GM12891 (cell line): ENCODE results near the gene AVL9.

ENCODE experiments used
- DNase-seq: peaks from one replicate; pipeline ENCODE4 v3.0.0; 2011; ENCODE audit warnings: low spot score; ENCODE audit not compliant: insufficient read length
- FAIRE-seq: peaks from 2 replicates; lab custom pipeline; 2011; peaks lifted over from hg19 to GRCh38; lab: Jason Lieb, UNC
- PAX5 ChIP-seq: IDR thresholded peaks from 2 replicates; pipeline ENCODE4 v1.6.1; 2011; ENCODE audit warnings: low read length, moderate library complexity, mild to moderate bottlenecking; ENCODE audit not compliant: insufficient read depth, severe bottlenecking
- POLR2A ChIP-seq: IDR thresholded peaks from 2 replicates; pipeline ENCODE4 v1.6.1; 2011; ENCODE audit warnings: low read depth, low read length, control low read depth
- POLR2AphosphoS5 ChIP-seq: IDR thresholded peaks from 2 replicates; pipeline ENCODE4 v1.6.1; 2011; ENCODE audit warnings: low read depth, low read length, control low read depth
- POU2F2 ChIP-seq: IDR thresholded peaks from 2 replicates; pipeline ENCODE4 v1.6.1; 2011; ENCODE audit warnings: low read depth, mild to moderate bottlenecking, control low read depth, low read length, moderate library complexity
- SPI1 ChIP-seq: IDR thresholded peaks from 2 replicates; pipeline ENCODE4 v1.6.1; 2011; ENCODE audit warnings: low read depth, low read length, control low read depth
- TAF1 ChIP-seq: IDR thresholded peaks from 2 replicates; pipeline ENCODE4 v1.6.1; 2011; ENCODE audit warnings: low read depth, low read length, control low read depth

AVL9 gene

DNA sequence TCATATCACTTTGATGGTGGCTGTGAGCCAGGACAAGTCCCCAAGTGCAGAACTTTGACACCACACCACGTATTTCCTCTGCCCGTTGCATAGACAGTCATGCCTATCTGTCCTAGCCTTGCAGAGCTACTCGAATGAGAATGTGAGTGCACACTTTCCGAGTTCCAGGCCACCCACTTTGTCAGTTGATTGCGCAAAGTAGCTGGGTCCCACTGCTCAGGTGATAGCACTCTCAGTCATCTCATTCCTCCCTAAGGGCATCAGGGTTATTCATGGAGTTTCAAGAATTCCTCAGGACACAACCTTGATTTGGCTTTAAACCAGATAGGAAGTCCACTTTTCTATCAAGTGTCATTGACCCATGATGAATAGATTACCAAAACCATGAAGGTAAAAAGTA is 24.4 kb upstream of the AVL9 start:
- DNase-seq (no peak), FAIRE-seq (no peak)
- no peak for TF ChIP-seq PAX5
- no peak for TF ChIP-seq SPI1
- no peak for TF ChIP-seq POLR2A
- no peak for TF ChIP-seq POLR2AphosphoS5
- no peak for TF ChIP-seq POU2F2
- no peak for TF ChIP-seq TAF1

DNA sequence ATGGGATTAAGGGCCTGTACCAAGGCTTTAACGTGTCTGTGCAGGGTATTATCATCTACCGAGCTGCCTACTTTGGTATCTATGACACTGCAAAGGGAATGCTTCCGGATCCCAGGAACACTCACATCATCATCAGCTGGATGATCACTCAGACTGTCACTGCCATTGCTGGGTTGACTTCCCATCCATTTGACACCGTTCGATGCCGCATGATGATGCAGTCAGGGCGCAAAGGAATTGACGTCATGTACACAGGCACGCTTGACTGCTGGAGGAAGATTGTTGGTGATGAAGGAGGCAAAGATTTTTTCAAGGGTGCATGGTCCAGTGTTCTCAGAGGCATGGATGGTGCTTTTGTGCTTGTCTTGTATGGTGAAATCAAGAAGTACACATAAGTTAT is 23.3 kb upstream of the AVL9 start:
- FAIRE-seq = no peak
- TF ChIP-seq PAX5 (no peak), TAF1 (no peak), POU2F2 (no peak), POLR2AphosphoS5 (no peak)

DNA sequence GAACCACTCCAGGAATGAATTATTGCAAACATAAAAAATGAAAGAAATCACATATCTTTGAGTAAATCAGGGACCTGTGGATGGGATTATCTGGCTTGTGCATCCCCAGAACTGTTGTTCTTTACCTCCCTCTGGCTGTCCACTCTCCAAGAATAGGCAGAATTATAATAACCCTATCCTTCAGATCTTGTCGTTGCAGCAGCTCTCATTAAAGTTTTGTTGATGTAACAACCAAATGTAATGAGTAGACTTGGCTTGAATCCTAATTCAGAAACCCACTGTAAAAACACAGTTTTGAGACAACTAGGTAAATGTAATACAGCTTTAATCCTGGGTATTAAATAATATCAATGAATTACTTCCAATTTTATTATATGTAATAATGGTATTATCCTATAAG is 21.3 kb upstream of the AVL9 start:
- FAIRE-seq = no peak
- TF ChIP-seq TAF1 (no peak), SPI1 (no peak), POU2F2 (no peak), POLR2A (no peak), POLR2AphosphoS5 (no peak), PAX5 (no peak)
- DNase-seq = no peak

More for the DNA sequence above, 23.3 kb upstream of the AVL9 start:
- no peak for DNase-seq

- no peak for FAIRE-seq
- DNase-seq = no peak
- TF ChIP-seq POLR2AphosphoS5 (no peak), POU2F2 (no peak), POLR2A (no peak), SPI1 (no peak), PAX5 (no peak), TAF1 (no peak)
These were observed 18.3 kb upstream of the AVL9 start for GRCh38 chr7:32476816-32477648.

DNA sequence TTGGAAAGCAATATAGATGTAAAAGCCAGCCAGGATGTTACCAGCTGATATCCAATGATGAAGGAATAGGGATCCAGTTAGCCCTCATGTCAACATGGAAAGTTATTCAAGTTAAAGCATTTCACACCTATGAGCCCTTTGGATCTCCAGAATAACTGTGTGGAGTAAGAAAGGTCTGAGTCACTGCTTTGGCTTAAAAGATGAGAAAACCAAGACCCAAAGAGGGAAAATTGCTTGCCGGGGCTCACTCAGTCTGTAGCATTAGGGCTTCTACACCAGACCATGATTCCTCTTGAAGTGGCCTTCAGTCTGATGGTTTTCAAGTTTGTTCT is 17.7 kb upstream of the AVL9 start:
- no peak for FAIRE-seq
- DNase-seq = no peak

DNA sequence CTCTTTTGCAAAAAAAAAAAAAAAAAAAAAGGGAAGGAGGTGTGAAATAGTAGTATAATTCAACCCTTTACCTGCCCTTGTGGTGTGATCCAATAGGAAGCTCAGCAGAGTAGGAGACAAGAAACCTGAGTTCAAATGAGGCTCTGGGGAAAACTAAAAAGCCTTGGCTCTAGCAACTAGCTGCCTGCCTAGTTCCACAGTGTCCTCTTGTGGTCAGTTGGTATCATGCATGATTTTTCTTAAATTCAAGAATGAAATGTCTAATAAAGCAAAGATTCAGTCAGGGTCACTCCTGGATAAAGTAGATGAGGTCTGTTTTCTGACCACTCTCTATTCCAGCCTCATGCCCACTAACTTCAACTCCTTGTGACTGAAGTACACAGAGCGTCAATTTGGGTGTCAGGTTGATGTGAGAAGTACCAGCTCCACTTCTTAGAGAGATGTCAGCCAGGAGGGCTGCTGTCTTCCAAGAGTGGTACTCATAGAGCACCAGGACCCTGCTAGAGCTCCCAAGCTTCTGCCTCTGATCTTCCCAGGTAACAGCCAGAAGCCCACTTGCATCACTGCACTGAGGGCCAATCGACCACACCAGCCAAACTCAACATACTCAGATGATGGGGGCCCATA is 15.6 kb upstream of the AVL9 start:
- DNase-seq = no peak
- no peak for FAIRE-seq
- TF ChIP-seq POLR2AphosphoS5 (no peak), SPI1 (no peak), PAX5 (no peak), POLR2A (no peak), TAF1 (no peak), POU2F2 (no peak)

More for the DNA sequence above, 17.7 kb upstream of the AVL9 start:
- TF ChIP-seq PAX5 (no peak), SPI1 (no peak), POLR2A (no peak), TAF1 (no peak), POLR2AphosphoS5 (no peak), POU2F2 (no peak)

- DNase-seq (no peak), FAIRE-seq (no peak)
- TF ChIP-seq POLR2AphosphoS5 = no peak
These were observed 14.1 kb upstream of the AVL9 start for GRCh38 chr7:32481176-32481575.

GRCh38 chr7:32481921-32482320 is 13.4 kb upstream of the AVL9 start:
- FAIRE-seq = no peak
- TF ChIP-seq POU2F2 = no peak
- TF ChIP-seq TAF1 = no peak
- no peak for TF ChIP-seq POLR2A
- TF ChIP-seq SPI1 = no peak
- no peak for TF ChIP-seq PAX5
- TF ChIP-seq POLR2AphosphoS5 = no peak
- no peak for DNase-seq

DNA sequence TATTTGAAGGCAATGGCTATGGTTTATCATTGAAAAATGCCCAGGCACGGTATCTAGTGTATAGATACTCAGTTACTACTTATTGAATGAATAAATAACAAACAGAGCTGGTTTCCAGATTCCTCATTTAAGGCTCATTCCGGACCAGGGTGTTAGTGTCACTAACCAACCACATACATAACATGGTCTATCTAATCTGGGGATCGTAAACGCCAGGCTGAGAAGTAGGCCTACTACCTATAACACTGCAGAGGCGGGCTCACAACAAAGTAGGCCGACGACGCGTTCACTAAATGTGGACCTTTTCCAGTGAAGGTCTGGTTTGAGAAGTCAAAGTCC is 5.5 kb upstream of the AVL9 start:
- no peak for FAIRE-seq
- no peak for TF ChIP-seq SPI1
- no peak for TF ChIP-seq POLR2AphosphoS5
- TF ChIP-seq TAF1 = no peak
- no peak for TF ChIP-seq POU2F2
- no peak for TF ChIP-seq PAX5
- no peak for TF ChIP-seq POLR2A
- no peak for DNase-seq

- TF ChIP-seq TAF1 = peak; percentile 84
- TF ChIP-seq PAX5 = no peak
- peak; percentile 86 for TF ChIP-seq POLR2A
- peak; percentile 54; the same call in 1 of the 2 replicates for TF ChIP-seq POU2F2
- TF ChIP-seq POLR2AphosphoS5 = peak; percentile 81
- TF ChIP-seq SPI1 = peak; percentile 88
- FAIRE-seq (peak; percentile 97), DNase-seq (peak; percentile 42)
These were observed 5.0 kb upstream of the AVL9 start, which contains the start of gene LSM5 for GRCh38 chr7:32490127-32490796. LSM5 (minus strand) TSS chr7:32490380; CDS start chr7:32490365, 15 bp downstream.
